ENCODE data around the gene COPZ2.

Gene COPZ2

DNA sequence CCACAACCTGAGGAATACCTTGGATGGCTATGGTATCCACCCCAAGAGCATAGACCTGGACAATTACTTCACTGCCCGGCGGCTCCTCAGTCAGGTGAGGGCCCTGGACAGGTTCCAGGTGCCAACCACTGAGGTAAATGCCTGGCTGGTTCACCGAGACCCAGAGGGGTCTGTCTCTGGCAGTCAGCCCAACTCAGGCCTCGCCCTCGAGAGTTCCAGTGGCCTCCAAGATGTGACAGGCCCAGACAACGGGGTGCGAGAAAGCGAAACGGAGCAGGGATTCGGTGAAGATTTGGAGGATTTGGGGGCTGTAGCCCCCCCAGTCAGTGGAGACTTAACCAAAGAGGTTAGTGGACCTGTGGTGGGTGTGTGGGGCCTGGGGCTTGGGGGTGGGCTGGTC lies 13.7 kb upstream of the COPZ2 start:
- WGBS (ENCODE audit: extremely low coverage, insufficient coverage, low lambda C conversion rate) = no CpG with 5 or more reads among the region's 10 CpGs
- no peak overlapping the region for H3K4me3 ChIP-seq (ENCODE audit: low read length)
- no peak overlapping the region for H2AK5ac ChIP-seq (ENCODE audit: low read length)
- no peak overlapping the region for H2BK15ac ChIP-seq (replicated peaks; ENCODE audit: low read depth)
- H4K8ac ChIP-seq (ENCODE audit: low read depth, low read length) = no peak overlapping the region
- no peak overlapping the region for H2BK120ac ChIP-seq (ENCODE audit: low read depth, low read length)
- H3K79me1 ChIP-seq (ENCODE audit: low read length) = peaks cover 27% of the 10 kb centered on the region
- no peak overlapping the region for H3K27ac ChIP-seq (ENCODE audit: low read depth, low read length)
- no peak overlapping the region for H3K9ac ChIP-seq (ENCODE audit: low read length)
- H3K27me3 ChIP-seq (ENCODE audit: insufficient read depth, low read length, poor library complexity) = no peaks in the 10 kb centered on the region
- peak overlapping the region; percentile 76 for H3K23ac ChIP-seq (ENCODE audit: low read length)
- no peak overlapping the region for H4K5ac ChIP-seq (ENCODE audit: low read length)
- H3K56ac ChIP-seq (ENCODE audit: low read length) = peak overlapping the region; percentile 30
- peaks cover 66% of the 10 kb centered on the region for H3K79me2 ChIP-seq (ENCODE audit: control insufficient read depth, insufficient read depth, low read length)
- H3K4ac ChIP-seq (ENCODE audit: low read depth, low read length) = no peak overlapping the region
- H3K4me2 ChIP-seq (ENCODE audit: low read length) = no peak overlapping the region
- no peak overlapping the region for H2BK5ac ChIP-seq (ENCODE audit: low read length)
- H3K4me1 ChIP-seq (ENCODE audit: control insufficient read depth, low read depth, low read length) = peaks cover 22% of the 10 kb centered on the region
- DNase-seq = no peak
- no peak overlapping the region for H3K18ac ChIP-seq (ENCODE audit: low read length)
- H3K36me3 ChIP-seq (ENCODE audit: control insufficient read depth, insufficient read depth, low read length) = peaks cover 6% of the 10 kb centered on the region

- Histone ChIP-seq H2BK5ac (ENCODE audit: low read length) (peak overlapping the region; percentile 51), H3K9ac (ENCODE audit: low read length) (peak overlapping the region; percentile 95), H3K4me3 (ENCODE audit: low read length) (peak overlapping the region; percentile 86), H3K27me3 (ENCODE audit: insufficient read depth, low read length, poor library complexity) (no peaks in the 10 kb centered on the region), H3K18ac (ENCODE audit: low read length) (peak overlapping the region; percentile 97), H3K27ac (ENCODE audit: low read depth, low read length) (peak overlapping the region; percentile 91), H4K5ac (ENCODE audit: low read length) (peak overlapping the region; percentile 12), H3K56ac (ENCODE audit: low read length) (peak overlapping the region; percentile 97), H2BK15ac (replicated peaks; ENCODE audit: low read depth) (no peak overlapping the region), H2BK120ac (ENCODE audit: low read depth, low read length) (peak overlapping the region; percentile 90), H3K36me3 (ENCODE audit: control insufficient read depth, insufficient read depth, low read length) (peaks cover 6% of the 10 kb centered on the region), H3K4me2 (ENCODE audit: low read length) (peak overlapping the region; percentile 92), H3K79me2 (ENCODE audit: control insufficient read depth, insufficient read depth, low read length) (peaks cover 46% of the 10 kb centered on the region), H3K4ac (ENCODE audit: low read depth, low read length) (peak overlapping the region; percentile 100), H4K8ac (ENCODE audit: low read depth, low read length) (no peak overlapping the region), H2AK5ac (ENCODE audit: low read length) (peak overlapping the region; percentile 92), H3K4me1 (ENCODE audit: control insufficient read depth, low read depth, low read length) (peaks cover 14% of the 10 kb centered on the region), H3K79me1 (ENCODE audit: low read length) (peaks cover 17% of the 10 kb centered on the region), H3K23ac (ENCODE audit: low read length) (no peak overlapping the region)
- DNase-seq = peak; percentile 95
- WGBS (ENCODE audit: extremely low coverage, insufficient coverage, low lambda C conversion rate) = no CpG with 5 or more reads among the region's 53 CpGs
Observed at GRCh38 chr17:48048384-48049126, 11.0 kb upstream of the COPZ2 start.

GRCh38 chr17:48047741-48048383 lies 10.3 kb upstream of the COPZ2 start, which contains the start of gene NFE2L1:
Gene NFE2L1 (plus strand): TSS chr17:48048359. CDS start chr17:48051119, 2,760 bp downstream.
- Histone ChIP-seq H3K27me3 (ENCODE audit: insufficient read depth, low read length, poor library complexity) (no peaks in the 10 kb centered on the region), H2AK5ac (ENCODE audit: low read length) (peak within 1 kb of the TSS; percentile 92), H3K4me1 (ENCODE audit: control insufficient read depth, low read depth, low read length) (peaks cover 12% of the 10 kb centered on the region), H3K4me2 (ENCODE audit: low read length) (peak within 1 kb of the TSS; percentile 92), H3K56ac (ENCODE audit: low read length) (peak within 1 kb of the TSS; percentile 99), H3K36me3 (ENCODE audit: control insufficient read depth, insufficient read depth, low read length) (peaks cover 6% of the 10 kb centered on the region), H3K23ac (ENCODE audit: low read length) (no peak within 1 kb of the TSS), H4K8ac (ENCODE audit: low read depth, low read length) (no peak within 1 kb of the TSS), H3K27ac (ENCODE audit: low read depth, low read length) (peak within 1 kb of the TSS; percentile 91), H3K9ac (ENCODE audit: low read length) (peak within 1 kb of the TSS; percentile 95), H2BK5ac (ENCODE audit: low read length) (peak within 1 kb of the TSS; percentile 89), H2BK15ac (replicated peaks; ENCODE audit: low read depth) (no peak within 1 kb of the TSS), H3K79me1 (ENCODE audit: low read length) (peaks cover 15% of the 10 kb centered on the region), H3K79me2 (ENCODE audit: control insufficient read depth, insufficient read depth, low read length) (peaks cover 40% of the 10 kb centered on the region), H4K5ac (ENCODE audit: low read length) (peak within 1 kb of the TSS; percentile 51), H3K4me3 (ENCODE audit: low read length) (peak within 1 kb of the TSS; percentile 86), H3K4ac (ENCODE audit: low read depth, low read length) (peak within 1 kb of the TSS; percentile 100), H3K18ac (ENCODE audit: low read length) (peak within 1 kb of the TSS; percentile 97), H2BK120ac (ENCODE audit: low read depth, low read length) (peak within 1 kb of the TSS; percentile 90)
- no CpG with 5 or more reads among the region's 47 CpGs for WGBS (ENCODE audit: extremely low coverage, insufficient coverage, low lambda C conversion rate)
- peak; percentile 100 for DNase-seq

GRCh38 chr17:48047113-48047740 lies 9.6 kb upstream of the COPZ2 start:
- peak overlapping the region; percentile 94 for H3K4ac ChIP-seq (ENCODE audit: low read depth, low read length)
- peaks cover 6% of the 10 kb centered on the region for H3K36me3 ChIP-seq (ENCODE audit: control insufficient read depth, insufficient read depth, low read length)
- peak overlapping the region; percentile 37 for H3K4me2 ChIP-seq (ENCODE audit: low read length)
- no peak for DNase-seq
- H3K27me3 ChIP-seq (ENCODE audit: insufficient read depth, low read length, poor library complexity) = no peaks in the 10 kb centered on the region
- H4K5ac ChIP-seq (ENCODE audit: low read length) = no peak overlapping the region
- H3K18ac ChIP-seq (ENCODE audit: low read length) = peak overlapping the region; percentile 55
- H3K4me3 ChIP-seq (ENCODE audit: low read length) = peak overlapping the region; percentile 75
- H2BK5ac ChIP-seq (ENCODE audit: low read length) = peak overlapping the region; percentile 89
- H2AK5ac ChIP-seq (ENCODE audit: low read length) = no peak overlapping the region
- H3K79me2 ChIP-seq (ENCODE audit: control insufficient read depth, insufficient read depth, low read length) = peaks cover 34% of the 10 kb centered on the region
- no peak overlapping the region for H4K8ac ChIP-seq (ENCODE audit: low read depth, low read length)
- H3K56ac ChIP-seq (ENCODE audit: low read length) = peak overlapping the region; percentile 99
- H2BK15ac ChIP-seq (replicated peaks; ENCODE audit: low read depth) = no peak overlapping the region
- H3K23ac ChIP-seq (ENCODE audit: low read length) = no peak overlapping the region
- WGBS (ENCODE audit: extremely low coverage, insufficient coverage, low lambda C conversion rate) = no CpG with 5 or more reads among the region's 26 CpGs
- H3K27ac ChIP-seq (ENCODE audit: low read depth, low read length) = peak overlapping the region; percentile 82
- peaks cover 9% of the 10 kb centered on the region for H3K4me1 ChIP-seq (ENCODE audit: control insufficient read depth, low read depth, low read length)
- peaks cover 11% of the 10 kb centered on the region for H3K79me1 ChIP-seq (ENCODE audit: low read length)
- H3K9ac ChIP-seq (ENCODE audit: low read length) = peak overlapping the region; percentile 93
- H2BK120ac ChIP-seq (ENCODE audit: low read depth, low read length) = no peak overlapping the region

DNA sequence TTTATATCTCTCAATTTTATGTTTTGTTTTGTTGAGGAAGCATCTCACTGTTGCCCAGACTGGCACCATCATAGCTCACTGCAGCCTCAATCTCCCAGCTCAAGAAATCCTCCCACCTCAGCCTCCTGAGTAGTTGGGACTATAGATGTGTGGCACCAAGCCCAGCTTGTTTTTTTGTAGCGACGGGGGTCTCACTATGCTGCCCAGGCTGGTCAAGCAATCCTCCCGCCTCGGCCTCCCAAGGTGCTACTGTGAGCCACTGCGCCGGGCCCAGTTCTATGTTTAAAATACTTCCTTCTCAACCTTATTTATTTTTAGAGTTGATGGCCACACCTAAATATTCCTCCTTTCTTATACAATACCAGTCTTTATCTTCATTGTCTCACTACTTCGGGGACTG lies 8.7 kb upstream of the COPZ2 start:
- Histone ChIP-seq H2BK15ac (replicated peaks; ENCODE audit: low read depth) (no peak overlapping the region), H3K4me1 (ENCODE audit: control insufficient read depth, low read depth, low read length) (peaks cover 4% of the 10 kb centered on the region), H3K56ac (ENCODE audit: low read length) (no peak overlapping the region), H3K9ac (ENCODE audit: low read length) (no peak overlapping the region), H2BK5ac (ENCODE audit: low read length) (no peak overlapping the region), H3K79me1 (ENCODE audit: low read length) (peaks cover 7% of the 10 kb centered on the region), H3K23ac (ENCODE audit: low read length) (no peak overlapping the region), H2AK5ac (ENCODE audit: low read length) (no peak overlapping the region), H2BK120ac (ENCODE audit: low read depth, low read length) (no peak overlapping the region), H3K36me3 (ENCODE audit: control insufficient read depth, insufficient read depth, low read length) (peaks cover 4% of the 10 kb centered on the region), H3K4me2 (ENCODE audit: low read length) (no peak overlapping the region), H3K18ac (ENCODE audit: low read length) (no peak overlapping the region), H3K4me3 (ENCODE audit: low read length) (no peak overlapping the region), H3K27ac (ENCODE audit: low read depth, low read length) (no peak overlapping the region), H3K4ac (ENCODE audit: low read depth, low read length) (no peak overlapping the region), H4K5ac (ENCODE audit: low read length) (no peak overlapping the region), H3K27me3 (ENCODE audit: insufficient read depth, low read length, poor library complexity) (no peaks in the 10 kb centered on the region), H4K8ac (ENCODE audit: low read depth, low read length) (no peak overlapping the region), H3K79me2 (ENCODE audit: control insufficient read depth, insufficient read depth, low read length) (peaks cover 25% of the 10 kb centered on the region)
- whole genome bisulfite sequencing (ENCODE audit: extremely low coverage, insufficient coverage, low lambda C conversion rate) = no CpG with 5 or more reads among the region's 7 CpGs
- no peak for DNase-seq

Measured in mesendoderm (in vitro differentiated cells).